ENCODE results near the gene SDCBP2. TPM values are rescaled to one million over a fixed set of nuclear protein-coding genes. Genes with fewer than 3 reads are reported as not detected.

Gene SDCBP2
- total RNA-seq, 2 experiments from 2014 or later: 1.2 to 1.3 TPM

DNA sequence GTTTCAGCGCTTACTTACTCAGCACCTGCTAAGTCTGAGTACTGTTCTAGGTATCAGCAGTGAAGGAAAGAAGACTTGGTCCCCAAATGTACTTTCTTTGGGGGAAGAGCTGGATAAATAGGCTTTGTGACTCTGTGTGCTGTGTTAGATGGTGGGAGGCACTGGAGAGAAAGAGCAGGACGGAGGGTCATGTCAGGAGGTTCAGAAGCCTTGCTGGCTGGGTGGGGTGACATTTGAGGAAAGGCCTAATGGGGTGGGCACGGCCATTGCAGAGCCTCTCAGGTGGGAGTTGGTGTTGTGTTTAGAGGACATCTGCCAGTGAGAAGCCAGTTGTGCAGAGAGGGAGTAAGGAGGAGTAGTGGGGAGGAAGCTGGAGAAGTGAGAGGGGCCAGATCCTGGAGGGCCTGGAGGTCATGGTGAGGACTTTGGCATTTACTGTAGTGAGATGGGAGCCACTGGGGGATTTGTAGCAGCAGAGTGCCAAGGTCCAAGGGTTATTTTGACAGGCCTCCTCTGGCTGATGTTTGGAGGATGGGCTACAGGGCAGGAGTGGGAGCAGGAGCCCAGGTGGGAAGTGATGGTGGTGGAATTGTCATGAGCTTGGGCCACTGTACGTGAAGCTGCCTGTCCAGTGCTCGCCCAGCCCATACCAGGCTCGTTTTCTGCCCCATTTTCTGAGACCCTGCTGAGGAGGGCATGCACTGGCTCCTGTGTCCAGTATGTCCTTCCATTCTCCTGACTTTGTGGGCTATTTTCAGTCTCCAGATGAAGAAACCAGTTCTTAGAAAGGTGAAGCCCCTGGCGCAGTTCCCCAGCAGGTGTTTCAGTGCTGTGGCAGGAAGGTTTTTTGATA, 886 bp downstream of the SDCBP2 start:
- Mint-ChIP-seq H3K9me3 (no peaks in the 10 kb centered on the region), H3K4me3 (peak overlapping the region; percentile 35)
- H3K4me1 ChIP-seq (ENCODE audit: insufficient read depth, low read length): peaks cover 60% of the 10 kb centered on the region

GRCh38 chr20:1327241-1327653, 1.7 kb downstream of the SDCBP2 start:
- ChIA-PET CTCF (no interaction called here), POLR2A (interaction anchor here (1.5 kb wide), 1 partner anchor 108 kb away, joined by 4 read pairs; no protein-coding TSS in a partner anchor)
- Mint-ChIP-seq H3K9me3 (no peaks in the 10 kb centered on the region), H3K4me3 (no peak overlapping the region), H3K27me3 (no peaks in the 10 kb centered on the region), H3K4me1 (ENCODE audit: low read depth) (peaks cover 30% of the 10 kb centered on the region), H3K27ac (no peak overlapping the region), H3K36me3 (ENCODE audit: low read depth) (peaks cover 25% of the 10 kb centered on the region)
- H3K36me3 ChIP-seq (ENCODE audit: insufficient read depth, low read length): peaks cover 12% of the 10 kb centered on the region
- no peak overlapping the region for H3K4me3 ChIP-seq (ENCODE audit: low read length)
- intact Hi-C loops (cut with DNase I, micrococcal nuclease): loop anchor here (2.0 to 10.0 kb wide), 3 partner anchors 62 to 210 kb away; partner anchors contain the start of genes NSFL1C (in 1 of the 2), PSMF1 (in 1 of the 2) and SNPH (in 1 of the 2)
- DNase-seq: peak in 2 of 14 experiments; percentile 21 to 25
- no peaks in the 10 kb centered on the region for H3K27me3 ChIP-seq (ENCODE audit: control insufficient read depth in 1 of 2, insufficient read depth in 2 of 2, low read length in 2 of 2)
- peaks cover 60% of the 10 kb centered on the region for H3K4me1 ChIP-seq (ENCODE audit: insufficient read depth, low read length)
- TF ChIP-seq, protein P1, sequence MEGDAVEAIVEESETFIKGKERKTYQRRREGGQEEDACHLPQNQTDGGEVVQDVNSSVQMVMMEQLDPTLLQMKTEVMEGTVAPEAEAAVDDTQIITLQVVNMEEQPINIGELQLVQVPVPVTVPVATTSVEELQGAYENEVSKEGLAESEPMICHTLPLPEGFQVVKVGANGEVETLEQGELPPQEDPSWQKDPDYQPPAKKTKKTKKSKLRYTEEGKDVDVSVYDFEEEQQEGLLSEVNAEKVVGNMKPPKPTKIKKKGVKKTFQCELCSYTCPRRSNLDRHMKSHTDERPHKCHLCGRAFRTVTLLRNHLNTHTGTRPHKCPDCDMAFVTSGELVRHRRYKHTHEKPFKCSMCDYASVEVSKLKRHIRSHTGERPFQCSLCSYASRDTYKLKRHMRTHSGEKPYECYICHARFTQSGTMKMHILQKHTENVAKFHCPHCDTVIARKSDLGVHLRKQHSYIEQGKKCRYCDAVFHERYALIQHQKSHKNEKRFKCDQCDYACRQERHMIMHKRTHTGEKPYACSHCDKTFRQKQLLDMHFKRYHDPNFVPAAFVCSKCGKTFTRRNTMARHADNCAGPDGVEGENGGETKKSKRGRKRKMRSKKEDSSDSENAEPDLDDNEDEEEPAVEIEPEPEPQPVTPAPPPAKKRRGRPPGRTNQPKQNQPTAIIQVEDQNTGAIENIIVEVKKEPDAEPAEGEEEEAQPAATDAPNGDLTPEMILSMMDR (IDR thresholded peaks at IDR 0.05): no peak
- H3K9me3 ChIP-seq (ENCODE audit: control insufficient read depth in 1 of 2, insufficient read depth in 1 of 2, low read length in 2 of 2): no peaks in the 10 kb centered on the region
- H3K27ac ChIP-seq (ENCODE audit: low read depth in 1 of 2, low read length in 2 of 2): no peak overlapping the region
- ATAC-seq (ENCODE audit: poor library complexity): no peak

More for the DNA sequence above, 886 bp downstream of the SDCBP2 start:
- ATAC-seq (ENCODE audit: poor library complexity) (no peak), DNase-seq (peak in 2 of 14 experiments; percentile 9 to 20)
- TF ChIP-seq, protein P1 (IDR thresholded peaks at IDR 0.05): no peak
- POLR2A ChIA-PET: interaction anchor here (1.5 kb wide), 1 partner anchor 107 kb away, joined by 4 read pairs; no protein-coding TSS in a partner anchor
- peaks cover 38% of the 10 kb centered on the region for H3K4me1 Mint-ChIP-seq (ENCODE audit: low read depth)
- no peaks in the 10 kb centered on the region for H3K27me3 Mint-ChIP-seq
- H3K36me3 Mint-ChIP-seq (ENCODE audit: low read depth): peaks cover 32% of the 10 kb centered on the region
- peaks cover 19% of the 10 kb centered on the region for H3K36me3 ChIP-seq (ENCODE audit: insufficient read depth, low read length)
- H3K4me3 ChIP-seq (ENCODE audit: low read length): no peak overlapping the region
- intact Hi-C loops (cut with DNase I, micrococcal nuclease): loop anchor here (2.0 to 10.0 kb wide), 3 partner anchors 63 to 211 kb away; partner anchors contain the start of genes NSFL1C (in 1 of the 2), PSMF1 (in 1 of the 2) and SNPH (in 1 of the 2)
- H3K27ac ChIP-seq (ENCODE audit: low read depth in 1 of 2, low read length in 2 of 2): peak overlapping the region in 1 of 2 donors; percentile 23
- no peaks in the 10 kb centered on the region for H3K9me3 ChIP-seq (ENCODE audit: control insufficient read depth in 1 of 2, insufficient read depth in 1 of 2, low read length in 2 of 2)
- H3K27ac Mint-ChIP-seq: no peak overlapping the region
- no peaks in the 10 kb centered on the region for H3K27me3 ChIP-seq (ENCODE audit: control insufficient read depth in 1 of 2, insufficient read depth in 2 of 2, low read length in 2 of 2)
- CTCF ChIA-PET: no interaction called here

DNA sequence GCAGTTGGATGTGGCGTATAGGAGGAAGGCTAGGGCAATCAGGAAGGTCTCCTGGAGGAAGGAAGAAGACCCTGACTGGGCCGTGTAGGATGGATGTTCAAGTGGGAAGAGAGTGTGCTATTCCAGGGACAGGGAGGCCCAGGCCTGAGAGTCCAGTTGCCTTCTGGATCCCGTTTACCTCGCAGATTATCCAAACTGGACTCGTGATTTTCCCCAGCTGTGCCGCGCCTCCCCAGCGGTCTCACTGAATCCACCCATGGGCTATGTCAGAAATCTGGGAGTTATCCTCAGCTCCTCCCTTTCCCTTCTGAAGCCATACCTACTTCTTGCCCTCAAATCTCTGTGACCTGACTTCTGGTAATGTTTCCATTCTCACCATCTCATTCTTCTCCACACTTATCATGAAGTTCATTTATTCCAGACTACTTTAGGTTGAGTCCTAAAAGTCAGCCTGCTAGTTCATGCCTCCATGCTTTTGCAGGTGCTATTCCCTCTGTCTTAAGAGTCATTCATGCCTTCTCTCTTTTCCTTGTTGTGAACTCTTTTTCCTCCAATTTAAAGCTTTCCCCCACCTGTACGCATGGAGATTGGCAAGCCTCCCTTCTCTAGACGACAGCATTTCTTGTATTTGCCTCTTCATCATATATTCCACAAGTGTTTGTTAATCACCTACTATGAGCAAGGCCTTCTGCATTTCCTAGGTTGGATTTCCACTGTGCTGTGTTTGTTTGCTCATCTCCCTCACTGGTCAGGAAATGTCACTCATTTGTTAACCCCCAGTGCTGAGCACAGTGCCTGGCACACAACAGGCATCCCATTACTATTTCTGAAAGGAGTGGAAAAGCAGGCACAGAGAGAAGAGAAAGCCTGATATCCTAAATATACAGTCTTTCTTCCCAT, 2.7 kb downstream of the SDCBP2 start:
- H3K4me3 Mint-ChIP-seq: no peak overlapping the region
- H3K27me3 Mint-ChIP-seq: no peaks in the 10 kb centered on the region
- peak overlapping the region; percentile 95 to 98 for H3K27ac ChIP-seq (ENCODE audit: low read depth in 1 of 2, low read length in 2 of 2)
- H3K4me3 ChIP-seq (ENCODE audit: low read length): peak overlapping the region; percentile 95
- DNase-seq: peak in 2 of 14 experiments; percentile 1 to 17
- no peaks in the 10 kb centered on the region for H3K9me3 Mint-ChIP-seq
- ChIA-PET CTCF (interaction anchor here (0.7 to 2.2 kb wide), 3 partner anchors 10 to 140 kb away, joined by 3 to 7 read pairs (median 3); partner anchors contain the start of gene NSFL1C), POLR2A (interaction anchor here (0.7 to 1.7 kb wide), 9 partner anchors 40 to 140 kb away, joined by 3 to 11 read pairs (median 5); partner anchors contain the start of genes FKBP1A and NSFL1C)
- H3K9me3 ChIP-seq (ENCODE audit: control insufficient read depth in 1 of 2, insufficient read depth in 1 of 2, low read length in 2 of 2): no peaks in the 10 kb centered on the region
- TF ChIP-seq, protein P1 (IDR thresholded peaks at IDR 0.05): no peak
- H3K4me1 Mint-ChIP-seq (ENCODE audit: low read depth): peaks cover 22% of the 10 kb centered on the region
- peaks cover 60% of the 10 kb centered on the region for H3K4me1 ChIP-seq (ENCODE audit: insufficient read depth, low read length)
- no peaks in the 10 kb centered on the region for H3K27me3 ChIP-seq (ENCODE audit: control insufficient read depth in 1 of 2, insufficient read depth in 2 of 2, low read length in 2 of 2)
- peaks cover 16% of the 10 kb centered on the region for H3K36me3 Mint-ChIP-seq (ENCODE audit: low read depth)
- intact Hi-C loops (cut with DNase I, micrococcal nuclease): loop anchor here (2.0 to 10.0 kb wide), 3 partner anchors 61 to 209 kb away; partner anchors contain the start of genes NSFL1C (in 1 of the 2), PSMF1 (in 1 of the 2) and SNPH (in 1 of the 2)
- peaks cover 7% of the 10 kb centered on the region for H3K36me3 ChIP-seq (ENCODE audit: insufficient read depth, low read length)
- no peak for ATAC-seq (ENCODE audit: poor library complexity)
- no peak overlapping the region for H3K27ac Mint-ChIP-seq
